CD4-positive, alpha-beta T cell treated with Interleukin-12 subunit alpha and Interleukin-12 subunit beta, for 1 hour (primary cell): ENCODE measurements around the gene UBE2QL1.

Experiments used
- DNase-seq: peaks from one replicate; pipeline ENCODE4 v3.0.0-alpha.2; 2020

UBE2QL1 gene

GRCh38 chr5:6448622-6449464 is at the start of gene UBE2QL1:
TSS of gene UBE2QL1 (plus strand) at chr5:6448859. CDS start at chr5:6448894, 35 bp downstream.
- no peak for DNase-seq

GRCh38 chr5:6399980-6400910 is 48.4 kb upstream of the UBE2QL1 start:
- DNase-seq, result no peak

- DNase-seq, result no peak
Observed at GRCh38 chr5:6401410-6401809, 47.2 kb upstream of the UBE2QL1 start.

GRCh38 chr5:6402939-6403338 is 45.7 kb upstream of the UBE2QL1 start:
- DNase-seq, result no peak

- no peak for DNase-seq
Observed at GRCh38 chr5:6403416-6403815, 45.2 kb upstream of the UBE2QL1 start.

- no peak for DNase-seq
Observed at GRCh38 chr5:6404129-6404528, 44.5 kb upstream of the UBE2QL1 start.

GRCh38 chr5:6405591-6405990 is 43.1 kb upstream of the UBE2QL1 start:
- no peak for DNase-seq

- no peak for DNase-seq
Observed at GRCh38 chr5:6407558-6408259, 41.0 kb upstream of the UBE2QL1 start.

GRCh38 chr5:6408260-6408596 is 40.4 kb upstream of the UBE2QL1 start:
- DNase-seq, result no peak

GRCh38 chr5:6408627-6409446 is 39.8 kb upstream of the UBE2QL1 start:
- DNase-seq, result no peak

GRCh38 chr5:6410421-6410820 is 38.2 kb upstream of the UBE2QL1 start:
- no peak for DNase-seq

GRCh38 chr5:6411141-6411540 is 37.5 kb upstream of the UBE2QL1 start:
- no peak for DNase-seq

- DNase-seq, result no peak
Observed at GRCh38 chr5:6412811-6413210, 35.8 kb upstream of the UBE2QL1 start.

- DNase-seq, result no peak
Observed at GRCh38 chr5:6417657-6418056, 31.0 kb upstream of the UBE2QL1 start.

- DNase-seq, result no peak
Observed at GRCh38 chr5:6418679-6419276, 29.9 kb upstream of the UBE2QL1 start.

GRCh38 chr5:6419340-6419852 is 29.3 kb upstream of the UBE2QL1 start:
- DNase-seq, result no peak

GRCh38 chr5:6423327-6424109 is 25.1 kb upstream of the UBE2QL1 start:
- no peak for DNase-seq

GRCh38 chr5:6424110-6424659 is 24.5 kb upstream of the UBE2QL1 start:
- DNase-seq, result no peak

GRCh38 chr5:6424700-6425099 is 24.0 kb upstream of the UBE2QL1 start:
- DNase-seq, result no peak

- DNase-seq, result no peak
Observed at GRCh38 chr5:6427694-6428093, 21.0 kb upstream of the UBE2QL1 start.
